CD4-positive, alpha-beta T cell (primary cell): ENCODE results near the gene NISCH. TPM values are rescaled to one million over a fixed set of nuclear protein-coding genes. Genes with fewer than 3 reads are reported as not detected.

Source experiments
- ATAC-seq: fragments of 200-7000 bp; cut with Tn5 transposase; one replicate; pipeline ENCODE4 v1.10.0; 2022; ENCODE audit warnings: mild to moderate bottlenecking; ENCODE audit not compliant: poor library complexity
- CTCF ChIA-PET: fragments of 350-600 bp; sonication (Branson Sonifier 250); formaldehyde crosslinking; loops from one replicate; lab custom pipeline; 2021; ENCODE audit warnings: antibody characterized with exemption, inconsistent platforms; lab: Charles Lee
- POLR2A ChIA-PET: fragments of 350-600 bp; sonication (Branson Sonifier 250); formaldehyde crosslinking; loops from one replicate; lab custom pipeline; 2021; ENCODE audit warnings: antibody characterized with exemption, inconsistent platforms; lab: Charles Lee
- DNase-seq, 14 experiments: peaks; one replicate each; pipeline ENCODE4 v3.0.0-alpha.2; 2013 to 2020; ENCODE audit warnings: mixed read lengths in 2 of 14
- H3K27ac ChIP-seq, 2 donors: one replicate each; pipeline versions ENCODE4 v1.5.1 to v1.7.0; 2013; ENCODE audit warnings: low read length in 2 of 2, low read depth in 1 of 2, mild to moderate bottlenecking in 1 of 2
- H3K27me3 ChIP-seq, 2 experiments: 1 replicate in 1 of 2; 2 replicates in 1 of 2; pipeline versions ENCODE4 v1.6.1 to v1.7.0; 2013; ENCODE audit warnings: low read length in 2 of 2, control low read depth in 1 of 2, mild to moderate bottlenecking in 1 of 2, moderate library complexity in 1 of 2; ENCODE audit not compliant: insufficient read depth in 2 of 2, control insufficient read depth in 1 of 2
- H3K36me3 ChIP-seq: one replicate; pipeline ENCODE4 v1.6.1; 2013; ENCODE audit warnings: low read length, control low read depth; ENCODE audit not compliant: insufficient read depth
- H3K4me1 ChIP-seq: one replicate; pipeline ENCODE4 v1.6.1; 2013; ENCODE audit warnings: low read length, control low read depth; ENCODE audit not compliant: insufficient read depth
- H3K4me3 ChIP-seq: one replicate; pipeline ENCODE4 v1.5.1; 2013; ENCODE audit warnings: mild to moderate bottlenecking, low read length, moderate library complexity
- H3K9me3 ChIP-seq, 2 experiments: 1 replicate in 1 of 2; 2 replicates in 1 of 2; pipeline versions ENCODE4 v1.6.1 to v1.7.0; 2013; ENCODE audit warnings: low read length in 2 of 2, mild to moderate bottlenecking in 2 of 2, control low read depth in 1 of 2, moderate library complexity in 1 of 2; ENCODE audit not compliant: control insufficient read depth in 1 of 2, insufficient read depth in 1 of 2
- H3K27ac Mint-ChIP-seq: one replicate; pipeline ENCODE4 v1.8.0; 2020; ENCODE audit warnings: mixed read lengths
- H3K27me3 Mint-ChIP-seq: one replicate; pipeline ENCODE4 v1.8.0; 2021; ENCODE audit warnings: mixed read lengths
- H3K36me3 Mint-ChIP-seq: one replicate; pipeline ENCODE4 v1.8.0; 2021; ENCODE audit warnings: low read depth, mixed read lengths
- H3K4me1 Mint-ChIP-seq: one replicate; pipeline ENCODE4 v1.8.0; 2021; ENCODE audit warnings: low read depth, mixed read lengths
- H3K4me3 Mint-ChIP-seq: one replicate; pipeline ENCODE4 v1.8.0; 2020; ENCODE audit warnings: mild to moderate bottlenecking, mixed read lengths
- H3K9me3 Mint-ChIP-seq: one replicate; pipeline ENCODE4 v1.8.0; 2020; ENCODE audit warnings: mixed read lengths
- intact Hi-C, 2 experiments: fragments of 100-400 bp; cut with DNase I in 1 of 2; cut with micrococcal nuclease in 1 of 2; formaldehyde crosslinking; loops; one replicate each; pipeline versions ENCODE4 v1.15.1 to v1.9.0; 2023 to 2025; cut with DNase I, micrococcal nuclease
- total RNA-seq, 174 experiments: library from RNA in 2 of 174; stranded (reverse) in 2 of 174; gene quantifications; one replicate each; pipeline ENCODE4 v1.2.3 and lab custom pipeline; 2021 to 2026
- TF ChIP-seq, protein P1 (sequence below): fragments of 200-600 bp; IDR thresholded peaks from one replicate; pipeline ENCODE4 v1.8.0; 2022; ENCODE audit warnings: antibody characterized with exemption, mild to moderate bottlenecking

The NISCH gene
- total RNA-seq, 2 experiments from 2014 or later, result 160 to 163 TPM

DNA sequence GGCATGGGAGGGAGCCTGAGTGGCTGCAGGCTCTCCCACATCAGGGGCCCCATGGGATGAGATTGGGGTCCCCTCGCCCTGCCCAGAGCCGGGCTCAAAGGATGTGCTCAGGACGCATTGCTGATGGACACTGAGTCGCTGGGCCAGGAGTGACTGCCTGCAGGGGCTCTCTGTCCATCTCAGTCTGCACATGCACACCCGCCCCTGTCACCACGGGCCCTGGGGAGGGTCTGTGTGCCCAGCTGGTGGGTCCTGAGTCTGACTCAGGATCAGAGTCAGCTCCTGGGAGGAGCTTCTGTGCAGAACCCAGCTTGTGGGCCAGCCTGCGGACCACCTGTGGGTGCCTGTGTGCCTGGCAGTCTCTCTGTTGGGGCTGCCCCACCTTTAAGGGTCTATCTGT is 57.9 kb downstream of the NISCH start:
- TF ChIP-seq, protein P1, sequence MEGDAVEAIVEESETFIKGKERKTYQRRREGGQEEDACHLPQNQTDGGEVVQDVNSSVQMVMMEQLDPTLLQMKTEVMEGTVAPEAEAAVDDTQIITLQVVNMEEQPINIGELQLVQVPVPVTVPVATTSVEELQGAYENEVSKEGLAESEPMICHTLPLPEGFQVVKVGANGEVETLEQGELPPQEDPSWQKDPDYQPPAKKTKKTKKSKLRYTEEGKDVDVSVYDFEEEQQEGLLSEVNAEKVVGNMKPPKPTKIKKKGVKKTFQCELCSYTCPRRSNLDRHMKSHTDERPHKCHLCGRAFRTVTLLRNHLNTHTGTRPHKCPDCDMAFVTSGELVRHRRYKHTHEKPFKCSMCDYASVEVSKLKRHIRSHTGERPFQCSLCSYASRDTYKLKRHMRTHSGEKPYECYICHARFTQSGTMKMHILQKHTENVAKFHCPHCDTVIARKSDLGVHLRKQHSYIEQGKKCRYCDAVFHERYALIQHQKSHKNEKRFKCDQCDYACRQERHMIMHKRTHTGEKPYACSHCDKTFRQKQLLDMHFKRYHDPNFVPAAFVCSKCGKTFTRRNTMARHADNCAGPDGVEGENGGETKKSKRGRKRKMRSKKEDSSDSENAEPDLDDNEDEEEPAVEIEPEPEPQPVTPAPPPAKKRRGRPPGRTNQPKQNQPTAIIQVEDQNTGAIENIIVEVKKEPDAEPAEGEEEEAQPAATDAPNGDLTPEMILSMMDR, result no peak
- ATAC-seq (no peak), DNase-seq (no peak)
- CTCF ChIA-PET, result no interaction called here
- Histone ChIP-seq H3K9me3 (no peaks in the 10 kb centered on the region), H3K4me1 (no peaks in the 10 kb centered on the region), H3K27ac (no peak overlapping the region), H3K36me3 (no peaks in the 10 kb centered on the region), H3K4me3 (no peak overlapping the region), H3K27me3 (no peaks in the 10 kb centered on the region)
- no peaks in the 10 kb centered on the region for H3K27me3 Mint-ChIP-seq
- H3K4me1 Mint-ChIP-seq, result no peaks in the 10 kb centered on the region
- H3K36me3 Mint-ChIP-seq, result no peaks in the 10 kb centered on the region
- H3K27ac Mint-ChIP-seq, result no peak overlapping the region
- POLR2A ChIA-PET, result no interaction called here
- no peaks in the 10 kb centered on the region for H3K9me3 Mint-ChIP-seq
- intact Hi-C loops, result no loop called here
- no peak overlapping the region for H3K4me3 Mint-ChIP-seq

DNA sequence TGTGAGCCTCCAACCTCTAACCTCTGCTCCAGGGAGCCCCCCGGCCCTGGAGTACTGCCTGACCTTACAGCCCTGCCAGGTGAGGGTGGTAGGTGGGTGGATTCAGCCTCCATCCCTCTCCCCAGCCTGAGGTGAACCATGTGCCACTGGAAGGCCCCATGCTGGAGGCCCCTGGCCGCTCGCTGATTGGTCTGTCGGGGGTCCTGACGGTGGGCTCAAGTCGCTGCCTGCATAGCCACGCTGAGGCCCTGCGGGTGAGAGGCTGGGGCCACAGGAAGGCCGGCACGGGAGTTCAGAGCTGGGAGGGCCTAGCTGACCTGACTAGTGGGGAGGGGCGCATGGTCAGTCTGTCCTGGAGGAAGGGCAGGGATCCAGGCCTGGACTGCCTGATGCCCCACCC is 59.2 kb downstream of the NISCH start:
- DNase-seq, result no peak
- H3K4me1 ChIP-seq, result no peaks in the 10 kb centered on the region
- H3K36me3 Mint-ChIP-seq, result no peaks in the 10 kb centered on the region
- no peaks in the 10 kb centered on the region for H3K36me3 ChIP-seq
- no peak for ATAC-seq
- no peaks in the 10 kb centered on the region for H3K4me1 Mint-ChIP-seq
- H3K4me3 Mint-ChIP-seq, result no peak overlapping the region
- no peak overlapping the region for H3K27ac ChIP-seq
- no peak overlapping the region for H3K4me3 ChIP-seq
- no peak overlapping the region for H3K27ac Mint-ChIP-seq
- ChIA-PET POLR2A (no interaction called here), CTCF (no interaction called here)
- intact Hi-C loops, result no loop called here
- H3K9me3 Mint-ChIP-seq, result no peaks in the 10 kb centered on the region
- H3K27me3 Mint-ChIP-seq, result no peaks in the 10 kb centered on the region
- no peaks in the 10 kb centered on the region for H3K27me3 ChIP-seq
- TF ChIP-seq, protein P1, result no peak
- no peaks in the 10 kb centered on the region for H3K9me3 ChIP-seq

DNA sequence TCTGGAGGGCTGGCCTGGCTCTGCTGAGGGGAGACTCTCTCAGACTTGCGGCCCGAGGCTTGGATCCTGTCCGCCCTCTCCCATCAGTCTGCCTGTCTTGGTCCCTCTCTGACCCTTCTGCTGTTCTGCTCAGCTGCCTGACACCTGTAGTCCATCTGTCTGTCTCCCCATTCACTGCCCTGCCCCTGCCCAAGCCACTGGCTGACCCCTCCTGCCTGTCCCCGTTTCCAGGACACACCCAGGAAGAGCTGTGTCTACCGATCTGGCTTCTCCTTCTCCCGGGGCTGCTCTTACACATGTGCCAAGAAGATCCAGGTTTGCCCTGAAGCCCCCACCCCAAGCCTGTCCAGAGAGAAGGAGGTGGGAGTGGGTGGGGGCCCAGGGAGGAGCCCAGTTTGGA is 59.8 kb downstream of the NISCH start:
- Mint-ChIP-seq H3K4me3 (no peak overlapping the region), H3K36me3 (no peaks in the 10 kb centered on the region), H3K4me1 (no peaks in the 10 kb centered on the region), H3K27ac (no peak overlapping the region), H3K27me3 (no peaks in the 10 kb centered on the region), H3K9me3 (no peaks in the 10 kb centered on the region)
- DNase-seq (no peak), ATAC-seq (no peak)
- no peaks in the 10 kb centered on the region for H3K9me3 ChIP-seq
- no peak overlapping the region for H3K27ac ChIP-seq
- H3K27me3 ChIP-seq, result no peaks in the 10 kb centered on the region
- intact Hi-C loops, result no loop called here
- TF ChIP-seq, protein P1, result no peak
- ChIA-PET CTCF (no interaction called here), POLR2A (no interaction called here)
- H3K36me3 ChIP-seq, result no peaks in the 10 kb centered on the region
- H3K4me3 ChIP-seq, result no peak overlapping the region
- no peaks in the 10 kb centered on the region for H3K4me1 ChIP-seq
